ENCODE measurements around the gene LPIN3. TPM values are rescaled to one million over a fixed set of nuclear protein-coding genes. Genes with fewer than 3 reads are reported as not detected.
"Not testable (repeated sequence)": the region's sequence is repeated elsewhere in the genome, so short reads cannot be mapped to it uniquely, and the experiment has no call there.

Gene LPIN3
- total RNA-seq, result 32.2 TPM

GRCh38 chr20:41340327-41341055, at the start of gene LPIN3:
Gene LPIN3 (plus strand): TSS chr20:41340821. CDS start chr20:41345804, 4,983 bp downstream.
- ATAC-seq (peak; percentile 90), DNase-seq (ENCODE audit: low spot score) (peak; percentile 95)

DNA sequence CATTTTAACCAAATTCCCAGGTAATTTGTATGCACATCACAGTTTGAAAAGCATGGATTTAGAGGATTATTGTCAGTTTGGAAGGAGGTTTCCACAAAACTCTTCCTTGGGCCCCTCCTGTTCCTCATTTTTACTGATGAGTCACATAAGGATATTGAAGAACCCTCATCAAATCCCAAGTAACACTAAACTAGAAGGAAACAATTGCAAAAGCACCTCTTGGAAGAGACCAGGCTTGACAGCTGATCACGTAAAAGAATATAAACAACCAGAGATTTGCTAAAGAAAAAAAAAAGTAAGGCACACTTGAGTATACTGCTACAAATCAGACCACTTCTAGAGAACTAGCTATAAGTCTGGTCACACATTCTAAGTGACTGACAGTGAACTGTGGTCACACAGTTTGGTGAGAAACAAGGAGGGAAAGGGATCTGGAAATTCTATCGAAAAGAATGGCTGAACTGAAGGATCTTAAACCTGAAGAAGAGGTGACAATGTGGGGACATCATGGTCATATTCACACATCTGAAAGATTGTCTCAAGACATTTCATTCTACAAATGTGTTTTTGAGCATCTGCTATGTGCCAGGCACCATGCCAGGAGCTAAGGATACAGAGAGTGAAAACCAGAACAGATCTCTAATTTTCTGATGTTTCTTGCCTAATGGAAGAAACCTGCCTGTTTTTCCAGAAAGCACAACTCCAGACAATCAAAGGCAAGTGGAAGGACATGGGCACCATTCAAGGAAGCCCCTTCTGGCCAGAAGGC, 47.2 kb upstream of the LPIN3 start:
- no peak for ATAC-seq
- DNase-seq (ENCODE audit: low spot score), result no peak

DNA sequence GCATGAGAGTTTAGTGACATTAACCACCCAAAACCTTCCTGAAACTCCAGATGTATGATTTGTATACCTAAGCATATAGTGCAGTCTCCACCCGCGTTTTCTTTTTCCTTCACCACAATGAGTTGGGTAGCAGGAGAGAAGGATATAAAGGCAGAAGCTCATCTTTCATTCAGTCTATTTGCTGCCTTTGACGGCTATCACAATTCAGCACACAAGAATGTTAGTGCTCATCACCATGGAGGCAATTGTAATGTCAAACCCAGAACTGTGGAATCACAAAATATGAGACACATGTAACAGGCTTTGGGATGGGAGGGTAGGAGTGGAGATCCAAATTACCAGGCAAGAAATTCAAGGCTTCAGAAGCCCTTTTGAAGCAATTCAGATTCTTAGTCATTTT, 40.7 kb upstream of the LPIN3 start:
- DNase-seq (ENCODE audit: low spot score), result no peak
- ATAC-seq, result no peak

DNA sequence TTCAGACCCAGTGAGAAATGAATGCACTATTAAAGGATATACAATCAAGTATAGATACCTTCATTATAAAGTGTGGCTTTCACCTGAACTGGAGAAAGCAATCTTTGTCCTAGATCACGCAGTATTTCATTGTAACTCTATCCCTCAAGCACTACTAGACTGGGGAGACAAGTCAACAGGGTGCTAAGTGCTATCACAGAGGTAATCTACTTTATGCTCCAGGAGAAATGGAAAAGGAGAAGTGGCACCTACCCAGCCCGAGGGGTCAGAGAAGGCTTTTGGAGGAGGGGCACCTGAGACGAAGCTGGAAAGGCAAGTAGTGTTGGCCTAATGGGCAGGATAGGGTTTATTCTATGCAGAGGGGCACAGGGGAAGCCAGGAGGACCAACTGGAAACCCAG, 40.2 kb upstream of the LPIN3 start:
- DNase-seq (ENCODE audit: low spot score), result no peak
- ATAC-seq, result no peak

DNA sequence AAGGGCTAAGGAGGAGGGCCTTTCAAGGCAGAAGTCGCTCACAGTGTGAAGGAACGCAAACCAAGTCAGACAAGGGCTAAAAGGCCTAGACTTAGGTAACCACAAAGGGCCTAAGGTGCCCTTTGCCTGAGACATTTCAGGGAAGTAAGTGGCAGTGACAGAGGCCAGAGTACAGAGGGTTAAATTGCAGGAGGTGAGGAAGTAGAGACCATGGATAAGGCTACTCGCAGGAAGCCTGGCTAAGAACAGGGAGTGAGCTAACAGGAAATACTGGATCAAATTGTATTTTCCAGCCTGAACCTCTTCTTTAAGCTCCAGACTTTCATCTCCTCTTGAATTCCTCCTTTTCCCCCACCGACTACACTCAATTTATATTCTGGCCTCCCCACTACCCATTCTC, 39.7 kb upstream of the LPIN3 start:
- ATAC-seq (no peak), DNase-seq (ENCODE audit: low spot score) (no peak)

- no peak for ATAC-seq
- no peak for DNase-seq (ENCODE audit: low spot score)
Observed at GRCh38 chr20:41304002-41304401, 36.6 kb upstream of the LPIN3 start.

DNA sequence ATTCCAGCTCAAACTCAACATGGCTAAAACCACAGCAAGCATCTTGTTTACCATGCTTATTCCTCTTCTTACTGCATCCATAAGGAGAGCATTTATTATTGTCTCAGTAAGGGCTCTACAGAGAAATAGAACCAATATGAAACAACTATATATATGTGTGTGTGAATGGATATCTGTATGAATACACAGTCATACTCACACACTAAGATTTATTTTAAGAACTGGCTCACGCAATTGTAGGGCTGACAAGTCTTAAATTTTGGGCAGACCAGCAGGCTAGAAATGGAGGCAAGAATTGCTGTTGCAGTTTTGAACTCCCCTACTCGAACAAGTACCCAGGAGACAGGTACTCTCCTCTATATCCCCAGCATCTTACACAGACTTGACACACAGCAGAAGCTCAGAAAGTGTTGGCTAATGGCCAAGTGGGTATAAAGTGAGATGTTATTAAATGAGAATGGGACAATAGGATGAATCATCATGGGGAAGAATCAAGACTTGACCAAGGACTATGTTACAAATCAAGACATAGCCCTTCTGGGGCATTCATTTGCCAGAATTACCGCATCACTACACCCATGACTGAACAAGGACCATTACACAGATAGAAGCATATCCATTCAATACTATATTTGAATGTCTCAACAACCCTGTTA, 36.1 kb upstream of the LPIN3 start:
- DNase-seq (ENCODE audit: low spot score) (no peak), ATAC-seq (no peak)

- DNase-seq (ENCODE audit: low spot score) (no peak), ATAC-seq (no peak)
Observed at GRCh38 chr20:41306061-41306727, 34.4 kb upstream of the LPIN3 start.

GRCh38 chr20:41307021-41307420, 33.6 kb upstream of the LPIN3 start:
- no peak for DNase-seq (ENCODE audit: low spot score)
- ATAC-seq, result peak; percentile 19

GRCh38 chr20:41308290-41308711, 32.3 kb upstream of the LPIN3 start:
- peak; percentile 71 for ATAC-seq
- no peak for DNase-seq (ENCODE audit: low spot score)

- DNase-seq (ENCODE audit: low spot score) (no peak), ATAC-seq (peak; percentile 61)
Observed at GRCh38 chr20:41308726-41309413, 31.8 kb upstream of the LPIN3 start.

GRCh38 chr20:41309817-41310216, 30.8 kb upstream of the LPIN3 start:
- ATAC-seq, result no peak
- no peak for DNase-seq (ENCODE audit: low spot score)

DNA sequence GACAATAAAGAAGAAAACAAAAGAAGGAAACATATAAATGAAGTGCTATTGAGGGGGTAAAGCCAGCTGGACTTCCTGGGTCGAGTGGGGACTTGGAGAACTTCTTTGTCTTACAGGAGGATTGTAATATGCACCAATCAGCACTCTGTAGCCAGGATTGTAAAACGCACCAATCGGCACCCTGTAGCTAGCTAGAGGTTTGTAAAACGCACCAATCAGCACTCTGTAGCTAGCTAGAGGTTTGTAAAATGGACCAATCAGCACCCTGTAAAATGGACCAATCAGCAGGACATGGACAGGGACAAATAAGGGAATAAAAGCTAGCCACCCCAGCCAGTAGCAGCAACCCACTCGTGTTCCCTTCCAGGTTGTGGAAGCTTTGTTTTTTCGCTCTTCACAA, 28.6 kb upstream of the LPIN3 start:
- not testable (repeated sequence) for DNase-seq (ENCODE audit: low spot score); ATAC-seq

- DNase-seq (ENCODE audit: low spot score) (no peak), ATAC-seq (no peak)
Observed at GRCh38 chr20:41314386-41314785, 26.2 kb upstream of the LPIN3 start.

DNA sequence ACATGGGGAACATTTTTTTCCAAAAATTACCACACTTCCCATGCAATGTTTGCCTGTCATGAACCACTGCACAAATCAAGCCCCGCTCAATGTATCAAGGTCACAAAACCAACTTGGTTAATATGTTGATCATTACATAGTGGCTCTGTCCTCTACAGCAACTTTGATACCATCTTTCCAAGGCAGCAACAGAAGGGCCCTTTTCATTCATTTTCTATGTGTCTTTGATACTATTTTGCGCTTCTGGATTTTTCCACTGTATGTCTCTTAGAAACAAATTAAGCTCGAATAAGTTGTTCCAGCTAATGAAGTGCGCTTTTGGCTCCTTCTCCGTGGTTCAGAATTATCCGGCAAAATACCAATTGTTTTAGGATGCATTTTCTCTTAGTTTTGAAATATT, 24.6 kb upstream of the LPIN3 start:
- ATAC-seq (peak; percentile 33), DNase-seq (ENCODE audit: low spot score) (no peak)

DNA sequence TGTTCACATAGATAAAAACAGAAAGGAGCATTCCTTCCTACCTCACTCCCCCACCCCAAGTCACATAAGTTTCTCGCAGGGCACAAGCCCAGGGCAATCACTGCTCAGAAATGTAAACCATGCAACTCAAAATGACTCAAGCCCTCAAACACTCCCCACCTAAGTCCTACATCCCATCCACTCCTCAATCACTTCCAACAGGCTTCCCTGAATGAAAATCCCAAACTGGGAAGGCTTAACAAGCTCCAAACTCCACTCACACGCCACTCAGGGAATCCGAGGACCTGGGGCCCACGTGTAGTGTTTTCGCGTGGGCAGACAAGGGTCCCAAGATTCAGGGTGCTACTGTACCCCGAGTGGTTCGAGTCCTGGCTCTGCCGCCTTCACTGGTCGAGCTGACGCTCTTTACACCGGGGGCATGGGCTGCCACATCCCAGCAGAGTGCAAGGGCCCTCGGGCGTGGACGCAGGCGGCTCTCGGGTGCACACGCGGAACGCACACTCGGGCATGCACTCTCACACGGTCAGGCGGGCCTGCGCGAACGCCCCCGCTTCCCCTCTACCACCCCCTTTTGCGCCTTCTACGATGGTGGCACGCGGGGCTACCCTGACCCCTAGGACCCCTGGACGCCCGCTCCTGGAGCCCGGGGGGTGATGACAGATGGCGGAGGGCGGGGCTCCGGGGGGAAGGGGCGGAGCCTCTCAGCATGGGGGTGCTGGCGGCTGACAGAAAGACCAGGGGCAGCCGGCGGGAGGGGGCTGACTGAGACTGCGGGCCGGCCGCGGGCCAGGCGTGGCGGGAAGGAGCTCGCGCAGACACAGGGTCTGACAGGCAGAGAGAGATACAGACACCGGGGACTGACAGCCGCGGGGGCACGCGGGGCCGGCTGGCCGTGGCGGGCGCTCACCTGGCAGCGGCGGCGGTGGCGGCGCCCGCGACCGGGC, 23.7 kb upstream of the LPIN3 start:
- peak; percentile 88 for DNase-seq (ENCODE audit: low spot score)
- ATAC-seq, result peak; percentile 72

- peak; percentile 90 for ATAC-seq
Observed at GRCh38 chr20:41317546-41318270, 22.9 kb upstream of the LPIN3 start, which contains the start of gene ZHX3. Gene ZHX3 (minus strand): TSS chr20:41317731. CDS start chr20:41204916, 112,815 bp downstream.

DNA sequence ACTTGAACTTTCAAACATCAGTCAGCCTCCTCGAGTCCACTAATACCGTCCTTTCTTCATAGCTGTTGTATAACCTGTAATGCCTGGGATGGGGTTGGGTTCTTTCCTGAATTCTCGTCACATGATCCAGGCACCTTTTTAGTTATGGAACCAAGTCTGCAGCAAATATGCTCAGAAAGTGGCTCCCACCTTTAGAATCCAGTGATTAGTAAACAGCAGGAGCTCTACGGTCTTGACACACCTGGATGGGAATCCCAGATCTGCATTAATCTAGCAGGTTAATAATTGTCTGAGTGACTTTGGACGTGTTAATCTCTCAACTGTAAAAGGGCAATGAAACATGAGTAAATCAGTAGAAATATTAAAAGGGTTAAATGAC, 22.4 kb upstream of the LPIN3 start:
- DNase-seq (ENCODE audit: low spot score) (no peak), ATAC-seq (peak; percentile 15)

More at GRCh38 chr20:41317546-41318270, 22.9 kb upstream of the LPIN3 start, which contains the start of gene ZHX3:
- peak; percentile 98 for DNase-seq (ENCODE audit: low spot score)

DNA sequence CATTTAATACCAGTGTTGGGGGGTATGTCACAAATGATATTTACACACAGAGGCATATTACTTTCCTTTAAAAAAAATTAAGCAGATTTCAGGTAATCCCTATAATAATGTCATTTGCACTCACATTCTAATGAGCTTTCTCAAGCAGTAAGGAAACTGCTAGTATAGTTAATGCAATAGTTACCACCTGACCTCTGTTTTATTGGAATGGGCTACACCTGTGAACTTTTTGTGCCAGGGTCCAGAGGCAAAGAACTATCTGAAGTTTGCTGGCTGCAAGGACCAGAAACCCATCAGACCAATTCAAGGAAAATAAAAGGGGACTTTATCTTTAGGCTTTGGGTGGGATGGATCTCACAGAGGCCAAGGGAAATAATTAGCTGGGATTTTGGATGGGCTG, 20.2 kb upstream of the LPIN3 start:
- ATAC-seq, result no peak
- DNase-seq (ENCODE audit: low spot score), result no peak
